Brain microvascular endothelial cell (primary cell): ENCODE measurements around the gene MRLN.
"Not testable (repeated sequence)": the region's sequence is repeated elsewhere in the genome, so short reads cannot be mapped to it uniquely, and the experiment has no call there.

Experiments used
- DNase-seq: peaks from one replicate; pipeline ENCODE4 v3.0.0-alpha.2; 2020
- H3K27ac ChIP-seq: fragments of 250-450 bp; sonication (Bioruptor Pico); 2 replicates; pipeline ENCODE4 v1.5.1; 2020; ENCODE audit warnings: mild to moderate bottlenecking, moderate library complexity
- H3K27me3 ChIP-seq: fragments of 250-450 bp; sonication (Bioruptor Pico); replicated peaks from 2 replicates; pipeline ENCODE4 v1.5.1; 2020; ENCODE audit warnings: mild to moderate bottlenecking
- H3K36me3 ChIP-seq: fragments of 250-450 bp; sonication (Bioruptor Pico); replicated peaks from 2 replicates; pipeline ENCODE4 v1.5.1; 2020; ENCODE audit warnings: mild to moderate bottlenecking
- H3K4me3 ChIP-seq: 2 replicates; pipeline ENCODE4 v1.5.1; 2011; ENCODE audit warnings: low read depth, mild to moderate bottlenecking, control low read depth, low read length, moderate library complexity
- in situ Hi-C: cut with HindIII; loops from 2 replicates; pipeline ENCODE4 v1.10.0; 2017; ENCODE audit warnings: low sequenced_read_pairs, low pct_ligation_motif_present
- TF ChIP-seq, protein P1 (sequence below): IDR thresholded peaks from 2 replicates; pipeline ENCODE4 v1.5.1; 2011; ENCODE audit warnings: low read depth, mild to moderate bottlenecking, moderate library complexity, low read length, control low read depth, inconsistent platforms; ENCODE audit errors: missing control alignments

The MRLN gene

DNA sequence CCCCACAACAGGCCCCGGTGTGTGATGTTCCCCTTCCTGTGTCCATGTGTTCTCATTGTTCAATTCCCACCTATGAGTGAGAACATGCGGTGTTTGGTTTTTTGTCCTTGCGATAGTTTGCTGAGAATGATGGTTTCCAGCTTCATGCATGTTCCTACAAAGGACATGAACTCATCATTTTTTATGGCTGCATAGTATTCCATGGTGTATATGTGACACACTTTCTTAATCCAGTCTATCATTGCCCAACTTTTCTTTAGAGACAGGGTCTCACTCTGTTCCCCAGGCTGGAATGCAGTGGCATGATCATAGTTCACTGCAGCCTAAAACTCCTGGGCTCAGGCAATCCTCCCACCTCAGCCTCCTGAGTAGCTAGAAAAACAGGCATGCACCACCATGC, 32.2 kb upstream of the MRLN start:
- H3K4me3 ChIP-seq, H3K27ac ChIP-seq, in situ Hi-C loops, H3K27me3 ChIP-seq, H3K36me3 ChIP-seq, DNase-seq: not testable (repeated sequence)

DNA sequence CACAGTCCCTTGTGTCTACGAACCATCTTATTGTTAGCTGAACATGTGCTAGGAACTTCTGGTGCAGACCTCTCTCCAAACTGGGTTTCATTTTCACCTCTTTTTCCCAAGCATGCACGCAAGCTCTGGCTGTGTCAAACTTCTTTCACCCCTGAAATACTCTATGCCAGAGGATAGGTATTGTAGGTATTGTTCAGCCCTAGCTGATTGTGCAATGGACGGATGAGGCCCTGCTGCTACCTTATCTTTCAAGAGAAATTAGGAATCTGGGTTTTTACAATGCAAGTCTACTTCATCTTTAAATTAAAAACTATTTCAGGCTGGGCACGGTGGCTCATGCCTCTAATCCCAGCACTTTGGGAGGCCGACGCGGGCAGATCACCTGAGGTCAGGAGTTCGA, 28.3 kb upstream of the MRLN start:
- H3K4me3 ChIP-seq, result no peak overlapping the region
- in situ Hi-C loops, result no loop called here
- no peaks in the 10 kb centered on the region for H3K36me3 ChIP-seq
- H3K27ac ChIP-seq, result no peak overlapping the region
- H3K27me3 ChIP-seq, result no peaks in the 10 kb centered on the region
- TF ChIP-seq, protein P1, sequence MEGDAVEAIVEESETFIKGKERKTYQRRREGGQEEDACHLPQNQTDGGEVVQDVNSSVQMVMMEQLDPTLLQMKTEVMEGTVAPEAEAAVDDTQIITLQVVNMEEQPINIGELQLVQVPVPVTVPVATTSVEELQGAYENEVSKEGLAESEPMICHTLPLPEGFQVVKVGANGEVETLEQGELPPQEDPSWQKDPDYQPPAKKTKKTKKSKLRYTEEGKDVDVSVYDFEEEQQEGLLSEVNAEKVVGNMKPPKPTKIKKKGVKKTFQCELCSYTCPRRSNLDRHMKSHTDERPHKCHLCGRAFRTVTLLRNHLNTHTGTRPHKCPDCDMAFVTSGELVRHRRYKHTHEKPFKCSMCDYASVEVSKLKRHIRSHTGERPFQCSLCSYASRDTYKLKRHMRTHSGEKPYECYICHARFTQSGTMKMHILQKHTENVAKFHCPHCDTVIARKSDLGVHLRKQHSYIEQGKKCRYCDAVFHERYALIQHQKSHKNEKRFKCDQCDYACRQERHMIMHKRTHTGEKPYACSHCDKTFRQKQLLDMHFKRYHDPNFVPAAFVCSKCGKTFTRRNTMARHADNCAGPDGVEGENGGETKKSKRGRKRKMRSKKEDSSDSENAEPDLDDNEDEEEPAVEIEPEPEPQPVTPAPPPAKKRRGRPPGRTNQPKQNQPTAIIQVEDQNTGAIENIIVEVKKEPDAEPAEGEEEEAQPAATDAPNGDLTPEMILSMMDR, result no peak
- no peak for DNase-seq

DNA sequence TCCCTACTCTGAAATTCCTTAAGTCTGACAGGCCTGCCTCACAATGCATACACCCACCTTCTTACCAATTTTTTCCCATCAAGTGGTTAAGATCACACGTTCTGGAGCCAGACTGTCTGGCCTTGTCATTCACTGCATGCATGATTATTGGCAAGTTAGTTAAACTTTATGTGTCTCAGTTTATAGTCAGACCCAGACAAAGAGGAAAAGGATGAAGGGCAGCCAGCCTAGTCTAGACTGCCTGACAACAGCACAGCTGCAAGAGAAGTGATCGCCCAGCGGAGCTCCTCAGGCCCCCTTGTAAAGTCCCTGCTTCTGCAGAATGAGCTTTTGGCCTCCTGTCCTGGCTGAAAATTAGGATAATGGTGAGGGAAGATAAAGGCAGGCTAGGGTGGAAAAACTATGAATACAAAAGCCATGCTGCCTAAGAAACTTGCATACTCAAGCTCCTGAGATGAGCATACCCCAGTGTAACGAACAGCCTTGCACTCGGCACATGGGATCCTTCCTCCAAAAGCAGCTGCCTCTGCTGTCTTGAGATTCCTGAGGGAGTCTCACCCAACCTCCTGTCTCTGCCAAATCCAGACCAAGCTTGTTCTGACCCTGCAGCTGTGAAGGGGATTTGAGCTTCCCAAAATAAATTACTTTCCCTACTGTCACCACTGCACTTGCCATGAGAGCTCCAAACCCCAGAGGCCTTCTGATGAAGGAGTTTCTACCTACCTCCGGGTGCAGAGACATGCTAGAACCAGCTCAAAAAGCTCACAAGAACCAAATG, 26.7 kb upstream of the MRLN start:
- H3K27me3 ChIP-seq, result no peaks in the 10 kb centered on the region
- TF ChIP-seq, protein P1, result no peak
- H3K36me3 ChIP-seq, result no peaks in the 10 kb centered on the region
- DNase-seq, result no peak
- in situ Hi-C loops, result no loop called here
- H3K27ac ChIP-seq, result no peak overlapping the region
- H3K4me3 ChIP-seq, result no peak overlapping the region

DNA sequence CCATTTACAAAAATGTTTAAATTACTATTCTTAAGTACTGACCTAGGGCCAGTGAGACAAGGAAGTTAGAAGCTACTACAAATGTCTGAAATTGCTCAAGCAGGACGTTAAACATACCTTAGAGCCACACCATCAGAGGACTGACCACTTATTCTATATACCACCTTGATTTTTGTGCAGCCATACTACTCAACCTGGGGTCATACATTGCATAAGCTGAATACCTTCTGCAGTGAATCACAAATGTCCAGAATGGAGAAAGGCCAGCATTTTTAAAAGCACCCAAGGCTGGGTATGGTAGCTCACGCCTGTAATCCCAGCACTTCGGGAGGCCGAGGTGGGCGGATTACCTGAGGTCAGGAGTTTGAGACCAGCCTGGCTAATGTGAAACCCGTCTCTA, 21.2 kb upstream of the MRLN start:
- in situ Hi-C loops, result no loop called here
- DNase-seq, result no peak
- Histone ChIP-seq H3K36me3 (no peaks in the 10 kb centered on the region), H3K27me3 (no peaks in the 10 kb centered on the region), H3K27ac (no peak overlapping the region), H3K4me3 (no peak overlapping the region)
- TF ChIP-seq, protein P1, result no peak

DNA sequence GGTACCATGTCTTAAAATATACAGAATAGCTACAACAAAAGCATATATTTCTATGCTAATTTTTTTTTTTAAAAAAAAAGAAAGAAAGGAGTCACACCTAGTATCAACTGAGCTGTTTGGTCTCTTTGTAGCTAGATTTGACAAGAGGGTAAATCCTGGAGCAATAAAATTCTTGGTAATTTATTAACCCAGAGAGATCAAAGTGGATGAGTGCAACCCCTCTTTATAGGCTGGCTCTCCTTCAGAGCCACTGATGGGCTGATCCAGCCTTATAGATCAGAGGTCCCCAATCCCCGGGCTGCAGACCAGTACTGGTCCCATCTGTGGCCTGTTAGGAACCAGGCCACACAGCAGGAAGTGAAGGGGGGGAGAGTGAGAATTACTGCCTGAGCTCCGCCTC, 19.8 kb upstream of the MRLN start:
- TF ChIP-seq, protein P1, result no peak
- in situ Hi-C loops, result no loop called here
- Histone ChIP-seq H3K27me3 (no peaks in the 10 kb centered on the region), H3K27ac (no peak overlapping the region), H3K36me3 (no peaks in the 10 kb centered on the region), H3K4me3 (no peak overlapping the region)
- no peak for DNase-seq

DNA sequence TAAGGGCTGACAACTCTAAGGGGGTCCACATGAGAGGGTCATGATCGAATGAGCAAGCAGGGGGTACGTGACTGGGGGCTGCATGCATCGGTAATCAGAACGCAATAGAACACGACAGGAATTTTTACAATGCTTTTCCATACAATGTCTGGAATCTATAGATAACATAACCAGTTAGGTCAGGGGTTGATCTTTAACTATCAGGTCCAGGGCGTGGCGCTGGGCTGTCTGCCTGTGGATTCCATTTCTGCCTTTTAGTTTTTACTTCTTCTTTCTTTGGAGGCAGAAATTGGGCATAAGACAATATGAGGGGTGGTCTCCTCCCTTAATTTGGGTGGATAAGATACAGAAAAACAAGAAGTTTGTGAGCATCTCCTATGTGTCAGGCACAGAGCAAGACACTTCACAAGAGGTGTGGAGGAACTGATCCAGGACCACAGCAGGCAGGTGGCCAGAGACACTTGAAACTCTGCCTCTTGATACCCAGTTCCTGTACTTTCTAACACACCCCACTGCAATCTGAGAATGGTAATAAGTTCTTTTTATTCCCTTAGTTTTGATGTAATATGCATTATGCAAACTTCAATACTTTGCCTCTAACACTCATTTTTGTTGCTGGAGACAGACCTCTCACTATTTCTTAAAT, 18.0 kb upstream of the MRLN start:
- no peaks in the 10 kb centered on the region for H3K27me3 ChIP-seq
- H3K4me3 ChIP-seq, result no peak overlapping the region
- H3K36me3 ChIP-seq, result no peaks in the 10 kb centered on the region
- no peak overlapping the region for H3K27ac ChIP-seq
- no peak for DNase-seq
- in situ Hi-C loops, result no loop called here
- TF ChIP-seq, protein P1, result no peak
